Measurements from ENCODE around the gene CEP170B.
"Not testable (repeated sequence)": the region's sequence is repeated elsewhere in the genome, so short reads cannot be mapped to it uniquely, and the experiment has no call there.

Gene CEP170B

DNA sequence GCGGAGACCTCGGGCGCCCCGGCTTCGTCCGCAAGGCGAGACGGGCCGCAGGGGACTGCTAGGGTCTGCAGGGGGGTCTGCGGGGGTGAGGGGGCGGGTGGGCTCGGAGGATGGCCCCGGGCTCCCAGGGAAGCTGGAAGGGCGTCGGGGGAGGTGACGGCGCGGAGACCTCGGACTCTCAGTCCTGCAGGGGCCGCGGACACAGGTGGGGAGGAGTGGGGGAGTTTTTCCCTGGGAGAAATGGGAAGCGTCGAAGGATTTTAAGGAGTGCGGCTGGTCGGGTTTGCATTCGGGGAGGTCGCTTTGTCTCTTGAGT, 38.2 kb upstream of the CEP170B start:
- H3K4me1 Mint-ChIP-seq: peaks cover 20% of the 10 kb centered on the region
- no peak overlapping the region for H3K27ac Mint-ChIP-seq (ENCODE audit: low read depth)

DNA sequence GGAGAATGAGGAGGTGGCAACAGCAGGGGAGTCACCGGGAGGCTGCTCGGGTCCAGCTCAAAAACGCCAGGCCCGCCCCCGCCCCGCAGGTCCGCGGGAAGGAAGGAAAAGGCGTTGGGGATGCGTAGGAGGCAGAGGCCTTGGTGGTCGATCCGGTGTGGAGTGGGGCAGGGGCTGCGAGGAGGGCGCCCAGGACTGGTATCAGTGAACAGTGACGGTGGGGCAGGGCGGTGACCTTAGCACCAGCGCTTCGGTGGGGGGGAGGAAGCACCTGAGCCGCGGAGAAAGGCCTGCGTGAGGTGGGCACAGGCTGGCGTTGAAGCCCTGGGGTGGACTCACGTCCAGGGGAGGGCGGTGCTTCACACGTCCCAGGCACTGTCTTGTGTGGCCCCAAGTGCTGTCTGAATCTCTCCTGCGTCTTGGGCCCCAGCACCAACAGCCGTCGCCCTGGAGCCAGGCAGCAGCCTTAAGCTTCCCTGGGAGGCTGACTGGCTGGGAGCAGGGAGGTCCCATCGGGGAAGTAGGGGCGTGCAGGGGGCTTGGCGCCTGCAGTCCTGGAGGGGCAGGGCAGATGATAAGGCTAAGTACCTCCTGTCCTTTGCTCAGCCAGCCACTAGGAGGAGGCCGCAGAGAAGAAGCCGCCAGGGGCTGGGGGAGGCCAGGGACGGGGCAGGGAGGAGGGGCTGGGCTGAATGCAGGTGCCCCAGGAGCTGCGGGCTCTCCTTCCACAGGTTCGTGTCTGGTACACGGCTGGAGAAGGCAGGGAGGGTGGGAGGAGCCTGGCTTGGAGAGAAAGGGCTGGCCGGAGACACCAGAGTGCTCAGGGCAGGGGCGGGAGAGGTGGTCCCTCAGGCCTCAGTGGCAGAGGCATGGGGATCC, 37.7 kb upstream of the CEP170B start:
- Mint-ChIP-seq H3K36me3 (ENCODE audit: insufficient read depth) (peaks cover 11% of the 10 kb centered on the region), H3K27me3 (no peaks in the 10 kb centered on the region), H3K4me3 (peak overlapping the region; percentile 85), H3K27ac (ENCODE audit: low read depth) (peak overlapping the region; percentile 9), H3K9me3 (no peaks in the 10 kb centered on the region), H3K4me1 (peaks cover 20% of the 10 kb centered on the region)
- DNase-seq (ENCODE audit: low spot score in 2 of 2) (peak; percentile 31 to 39), ATAC-seq (replicated peaks; ENCODE audit: extremely low read depth, poor library complexity, severe bottlenecking) (peak; percentile 42)

More for the DNA sequence above, 38.2 kb upstream of the CEP170B start:
- H3K27me3 Mint-ChIP-seq: no peaks in the 10 kb centered on the region
- ATAC-seq (replicated peaks; ENCODE audit: extremely low read depth, poor library complexity, severe bottlenecking): no peak
- H3K36me3 Mint-ChIP-seq (ENCODE audit: insufficient read depth): peaks cover 11% of the 10 kb centered on the region
- no peaks in the 10 kb centered on the region for H3K9me3 Mint-ChIP-seq
- no peak for DNase-seq (ENCODE audit: low spot score in 2 of 2)
- peak overlapping the region; percentile 85 for H3K4me3 Mint-ChIP-seq

DNA sequence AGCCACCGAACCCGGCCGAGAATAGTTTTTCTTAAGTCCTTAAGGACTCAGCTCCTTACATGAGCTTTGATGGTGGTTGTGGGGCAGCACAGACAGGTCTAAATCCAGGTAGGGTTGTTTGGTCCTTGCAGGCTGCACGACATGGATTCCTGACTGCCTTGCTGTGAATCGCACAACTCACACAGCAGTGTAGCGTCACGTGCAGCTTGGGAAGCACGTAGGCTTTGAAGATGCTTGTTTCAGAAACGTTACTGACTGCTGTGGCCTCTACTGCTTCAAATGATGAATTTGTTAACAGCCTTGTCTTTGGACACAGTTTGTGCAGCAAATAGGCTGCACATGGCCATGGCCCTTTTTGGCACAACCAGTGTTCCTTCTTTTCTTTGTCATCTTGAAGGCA, 34.3 kb upstream of the CEP170B start:
- no peak for ATAC-seq (replicated peaks; ENCODE audit: extremely low read depth, poor library complexity, severe bottlenecking)
- no peak overlapping the region for H3K4me3 Mint-ChIP-seq
- no peak for DNase-seq (ENCODE audit: low spot score in 2 of 2)
- no peak overlapping the region for H3K27ac Mint-ChIP-seq (ENCODE audit: low read depth)
- H3K4me1 Mint-ChIP-seq: peaks cover 9% of the 10 kb centered on the region
- H3K36me3 Mint-ChIP-seq (ENCODE audit: insufficient read depth): peaks cover 1% of the 10 kb centered on the region
- no peaks in the 10 kb centered on the region for H3K27me3 Mint-ChIP-seq
- H3K9me3 Mint-ChIP-seq: no peaks in the 10 kb centered on the region

DNA sequence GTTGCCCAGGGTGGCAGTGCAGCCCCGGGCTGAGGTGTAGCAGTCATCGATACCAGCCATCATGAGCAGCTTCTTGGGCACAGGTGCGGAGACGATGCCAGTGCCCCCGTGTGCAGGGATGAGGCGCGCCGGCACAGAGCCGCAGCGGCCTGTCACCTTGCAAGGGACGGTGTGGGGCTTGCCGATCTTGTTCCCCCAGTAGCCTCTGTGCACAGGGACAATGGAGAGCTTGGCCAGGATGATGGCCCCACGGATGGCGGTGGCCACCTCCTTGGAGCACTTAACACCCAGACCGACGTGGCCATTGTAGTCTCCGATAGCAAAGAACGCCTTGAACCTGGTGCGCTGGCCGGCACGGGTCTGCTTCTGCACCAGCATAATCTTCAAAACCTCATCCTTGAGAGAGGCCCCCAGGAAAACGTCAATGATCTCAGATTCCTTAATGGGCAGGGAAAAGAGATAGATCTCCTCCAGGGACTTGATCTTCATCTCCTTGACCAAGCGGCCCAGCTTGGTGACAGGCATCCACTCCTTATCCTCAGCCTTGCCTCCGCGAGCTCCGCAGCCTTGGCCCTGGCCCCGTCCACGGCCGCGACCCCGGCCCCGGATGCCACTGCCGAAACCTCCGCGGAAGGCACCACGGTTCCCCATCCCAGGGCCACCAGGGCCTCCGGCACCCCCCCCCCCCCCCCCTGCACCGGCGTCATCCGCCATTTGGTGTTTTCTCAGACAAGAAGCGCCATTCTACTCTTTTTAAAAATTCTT, 28.7 kb upstream of the CEP170B start:
- not testable (repeated sequence) for H3K27ac Mint-ChIP-seq (ENCODE audit: low read depth); H3K9me3 Mint-ChIP-seq; DNase-seq (ENCODE audit: low spot score in 2 of 2); H3K36me3 Mint-ChIP-seq (ENCODE audit: insufficient read depth); H3K4me3 Mint-ChIP-seq; H3K4me1 Mint-ChIP-seq; ATAC-seq (replicated peaks; ENCODE audit: extremely low read depth, poor library complexity, severe bottlenecking)
- peaks cover 12% of the 10 kb centered on the region for H3K27me3 Mint-ChIP-seq

DNA sequence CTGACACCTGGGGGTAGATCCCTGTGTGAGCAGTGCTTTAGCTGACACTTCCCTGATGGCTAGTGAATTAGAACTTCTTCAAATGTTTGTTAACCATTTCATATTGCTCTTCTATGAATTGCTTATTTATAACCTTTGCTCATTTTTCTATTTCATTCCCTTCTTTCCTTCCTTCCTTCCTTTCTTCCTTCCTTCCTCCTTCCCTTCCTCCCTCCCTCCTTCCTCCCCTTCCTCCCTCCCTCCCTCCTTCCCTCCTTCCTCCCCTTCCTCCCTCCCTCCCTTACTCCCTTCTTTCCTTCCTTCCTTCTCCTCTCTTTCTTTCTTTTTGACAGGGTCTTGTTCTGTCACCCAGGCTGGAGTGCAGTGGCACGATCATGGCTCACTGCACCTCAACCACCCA, 23.3 kb upstream of the CEP170B start:
- H3K4me1 Mint-ChIP-seq: no peaks in the 10 kb centered on the region
- DNase-seq (ENCODE audit: low spot score in 2 of 2): no peak
- H3K36me3 Mint-ChIP-seq (ENCODE audit: insufficient read depth): peaks cover 2% of the 10 kb centered on the region
- peaks cover 66% of the 10 kb centered on the region for H3K27me3 Mint-ChIP-seq
- no peaks in the 10 kb centered on the region for H3K9me3 Mint-ChIP-seq
- H3K27ac Mint-ChIP-seq (ENCODE audit: low read depth): no peak overlapping the region
- no peak overlapping the region for H3K4me3 Mint-ChIP-seq
- ATAC-seq (replicated peaks; ENCODE audit: extremely low read depth, poor library complexity, severe bottlenecking): no peak

DNA sequence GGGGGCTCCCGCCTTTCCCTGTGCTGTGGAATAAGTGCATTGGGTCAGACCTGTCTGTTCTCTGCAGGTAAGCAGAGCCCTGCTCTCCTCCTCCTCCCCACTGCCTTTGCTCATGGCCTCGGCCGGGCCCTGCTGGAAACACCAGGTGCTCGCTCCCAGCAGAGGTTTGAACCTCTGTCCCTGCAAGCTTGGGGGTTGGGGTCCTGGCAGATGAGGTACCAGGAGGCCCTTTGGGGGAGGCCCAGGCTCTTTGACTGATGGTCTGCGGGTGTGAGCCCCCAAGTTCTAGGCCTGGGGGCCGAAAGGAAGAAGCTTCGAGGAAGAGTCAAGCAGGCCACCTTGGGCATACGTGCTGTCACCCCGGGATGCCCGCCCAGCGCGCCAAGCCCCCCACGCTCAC, 22.1 kb upstream of the CEP170B start:
- H3K9me3 Mint-ChIP-seq: no peaks in the 10 kb centered on the region
- no peaks in the 10 kb centered on the region for H3K4me1 Mint-ChIP-seq
- DNase-seq (ENCODE audit: low spot score in 2 of 2) (no peak), ATAC-seq (replicated peaks; ENCODE audit: extremely low read depth, poor library complexity, severe bottlenecking) (no peak)
- peaks cover 77% of the 10 kb centered on the region for H3K27me3 Mint-ChIP-seq
- peaks cover 2% of the 10 kb centered on the region for H3K36me3 Mint-ChIP-seq (ENCODE audit: insufficient read depth)
- H3K4me3 Mint-ChIP-seq: no peak overlapping the region
- no peak overlapping the region for H3K27ac Mint-ChIP-seq (ENCODE audit: low read depth)

DNA sequence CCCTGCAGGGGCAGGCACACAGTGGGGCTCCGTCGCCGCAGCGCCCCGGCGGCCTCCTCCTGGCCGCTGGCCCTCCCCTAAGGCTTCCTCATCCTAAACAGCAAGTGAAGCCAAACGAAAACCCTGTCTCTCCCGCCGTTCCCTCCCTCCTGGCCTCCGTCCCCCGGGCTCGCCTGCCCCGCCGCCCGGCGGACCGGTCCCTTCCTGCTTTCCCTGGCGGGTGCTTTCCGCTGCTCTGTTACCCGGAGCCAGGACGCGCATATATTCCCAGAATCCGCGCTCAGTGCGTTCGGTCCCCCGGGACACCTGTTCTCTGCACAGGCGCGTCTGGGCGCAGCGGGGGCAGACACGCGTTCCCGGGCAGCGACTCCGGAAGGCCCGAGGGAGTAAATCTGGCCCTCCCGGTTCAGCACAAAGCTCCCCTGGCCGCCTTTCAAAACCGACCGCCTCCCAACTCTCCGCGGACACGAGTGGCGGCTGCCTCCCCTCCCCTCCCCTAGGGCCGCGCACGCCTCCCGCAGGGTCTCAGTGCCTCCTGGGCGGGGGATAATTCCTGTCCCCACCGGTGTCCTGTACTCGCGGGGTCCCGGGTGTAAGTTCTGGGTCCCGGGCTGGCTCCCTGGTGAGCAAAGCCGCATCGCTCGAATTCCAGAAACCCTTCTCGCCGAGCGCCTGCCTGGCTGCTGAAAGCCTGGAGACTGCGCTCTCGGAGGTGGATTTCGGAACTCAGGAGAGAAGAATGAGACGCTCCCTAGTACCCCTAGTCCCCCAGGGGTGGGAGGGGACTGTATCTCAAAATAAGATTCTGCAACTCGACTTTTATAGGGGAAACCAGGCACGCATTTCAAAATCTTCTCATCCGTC, 21.4 kb upstream of the CEP170B start:
- peaks cover 2% of the 10 kb centered on the region for H3K36me3 Mint-ChIP-seq (ENCODE audit: insufficient read depth)
- no peak for ATAC-seq (replicated peaks; ENCODE audit: extremely low read depth, poor library complexity, severe bottlenecking)
- DNase-seq (ENCODE audit: low spot score in 2 of 2): no peak
- H3K4me1 Mint-ChIP-seq: no peaks in the 10 kb centered on the region
- H3K4me3 Mint-ChIP-seq: no peak overlapping the region
- no peak overlapping the region for H3K27ac Mint-ChIP-seq (ENCODE audit: low read depth)
- H3K9me3 Mint-ChIP-seq: no peaks in the 10 kb centered on the region
- H3K27me3 Mint-ChIP-seq: peaks cover 84% of the 10 kb centered on the region

DNA sequence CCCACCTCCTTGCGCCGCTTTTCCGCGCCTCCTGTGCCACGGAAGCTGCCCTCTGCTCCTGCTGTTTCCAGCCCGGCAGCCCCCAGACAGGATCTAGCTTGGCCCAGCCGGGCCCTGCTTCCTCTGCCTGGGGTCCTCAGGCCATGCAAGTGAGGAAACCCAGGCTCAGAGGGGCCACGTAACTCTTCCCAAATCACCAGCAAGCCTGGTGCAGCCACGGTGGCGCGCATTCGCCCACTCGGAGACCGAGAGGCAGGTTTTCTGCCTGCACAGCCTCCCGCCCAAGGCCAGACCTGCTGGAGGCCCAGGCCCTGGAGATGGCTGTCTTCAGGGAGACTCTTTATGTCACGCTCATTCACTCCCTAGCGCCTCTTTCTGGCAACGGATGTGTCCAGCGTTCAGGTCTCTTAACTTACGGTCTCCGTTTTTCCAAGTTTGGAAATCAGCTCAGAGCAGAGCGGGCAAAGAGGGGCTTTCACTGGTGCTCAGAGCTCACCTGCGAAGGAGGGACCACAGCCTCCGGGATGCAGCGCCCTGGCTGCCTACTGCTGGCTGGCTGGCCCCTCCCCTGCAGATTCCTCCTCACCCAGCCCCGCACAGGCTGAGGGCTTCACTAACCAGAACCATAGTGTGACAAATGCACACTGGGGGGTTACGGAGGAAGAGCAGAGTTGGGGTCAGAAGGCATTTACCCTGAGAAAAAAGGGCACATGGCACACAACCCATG, 20.6 kb upstream of the CEP170B start:
- Mint-ChIP-seq H3K9me3 (no peaks in the 10 kb centered on the region), H3K27me3 (peaks cover 86% of the 10 kb centered on the region), H3K36me3 (ENCODE audit: insufficient read depth) (peaks cover 2% of the 10 kb centered on the region), H3K27ac (ENCODE audit: low read depth) (no peak overlapping the region), H3K4me3 (no peak overlapping the region), H3K4me1 (no peaks in the 10 kb centered on the region)
- DNase-seq (ENCODE audit: low spot score in 2 of 2) (no peak), ATAC-seq (replicated peaks; ENCODE audit: extremely low read depth, poor library complexity, severe bottlenecking) (no peak)

DNA sequence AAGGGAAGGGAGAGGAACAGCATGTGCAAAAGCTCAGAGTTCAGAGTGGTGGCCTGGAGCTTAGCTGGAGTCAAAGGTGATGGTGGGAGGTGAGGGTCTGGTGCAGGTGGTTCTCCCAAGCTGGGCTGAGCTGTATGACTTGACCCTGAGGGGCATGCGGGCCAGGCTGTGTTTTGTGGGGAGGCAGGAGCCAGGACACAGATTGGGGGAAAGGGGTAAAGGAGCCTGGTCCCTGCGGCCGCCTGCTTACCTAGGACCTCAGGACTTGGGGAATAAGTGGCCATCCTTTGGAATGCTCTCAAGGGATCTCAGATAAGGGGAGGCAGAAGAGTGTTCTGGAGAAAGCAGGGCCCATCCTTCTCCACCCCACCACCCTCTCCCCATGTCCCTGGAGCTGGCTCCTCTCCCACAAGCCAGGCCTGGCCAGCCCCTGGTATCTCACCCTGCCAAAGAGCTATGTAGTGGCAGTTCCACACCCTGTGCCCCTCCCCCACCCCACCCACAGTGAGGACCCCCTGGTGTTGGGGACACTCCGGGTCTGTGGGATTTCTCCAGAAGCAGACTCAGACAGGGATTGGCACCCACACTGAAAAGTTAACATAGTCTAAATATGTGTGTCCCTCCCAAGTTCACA, 19.9 kb upstream of the CEP170B start:
- Mint-ChIP-seq H3K9me3 (no peaks in the 10 kb centered on the region), H3K36me3 (ENCODE audit: insufficient read depth) (peaks cover 2% of the 10 kb centered on the region), H3K27me3 (peaks cover 86% of the 10 kb centered on the region), H3K4me3 (no peak overlapping the region), H3K27ac (ENCODE audit: low read depth) (no peak overlapping the region), H3K4me1 (no peaks in the 10 kb centered on the region)
- DNase-seq (ENCODE audit: low spot score in 2 of 2) (no peak), ATAC-seq (replicated peaks; ENCODE audit: extremely low read depth, poor library complexity, severe bottlenecking) (no peak)

DNA sequence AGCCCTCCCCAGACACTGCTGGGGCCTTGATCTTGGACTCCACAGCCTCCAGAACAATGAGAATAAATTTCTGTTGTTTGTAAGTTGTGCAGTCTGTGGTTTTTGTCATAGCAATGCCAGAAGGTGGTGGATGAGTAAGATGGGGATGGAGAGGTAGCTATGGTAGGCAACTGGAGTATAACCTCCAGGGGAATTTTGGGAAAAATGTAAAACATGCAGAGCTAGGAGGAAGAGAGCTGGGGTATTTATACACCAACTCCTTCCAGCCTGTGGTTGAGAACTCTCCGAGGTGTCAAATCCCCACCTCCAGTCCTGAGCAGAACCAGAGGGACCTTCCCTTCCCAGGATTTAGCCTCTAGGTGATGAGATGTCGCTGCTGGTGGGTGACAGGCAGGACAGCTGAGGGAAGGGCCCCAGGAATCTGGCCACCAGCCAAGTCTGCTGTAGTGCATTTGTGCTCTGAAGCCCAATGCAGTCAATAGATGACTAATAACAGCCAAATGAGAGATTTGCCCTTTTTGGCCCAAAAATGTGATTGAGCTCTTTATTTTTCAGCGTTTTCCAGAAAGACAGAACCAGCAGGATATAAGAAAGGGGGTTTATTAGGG, 19.1 kb upstream of the CEP170B start:
- H3K9me3 Mint-ChIP-seq: no peaks in the 10 kb centered on the region
- DNase-seq (ENCODE audit: low spot score in 2 of 2) (no peak), ATAC-seq (replicated peaks; ENCODE audit: extremely low read depth, poor library complexity, severe bottlenecking) (no peak)
- no peak overlapping the region for H3K27ac Mint-ChIP-seq (ENCODE audit: low read depth)
- H3K36me3 Mint-ChIP-seq (ENCODE audit: insufficient read depth): peaks cover 2% of the 10 kb centered on the region
- H3K4me1 Mint-ChIP-seq: no peaks in the 10 kb centered on the region
- H3K4me3 Mint-ChIP-seq: no peak overlapping the region
- peaks cover 82% of the 10 kb centered on the region for H3K27me3 Mint-ChIP-seq

DNA sequence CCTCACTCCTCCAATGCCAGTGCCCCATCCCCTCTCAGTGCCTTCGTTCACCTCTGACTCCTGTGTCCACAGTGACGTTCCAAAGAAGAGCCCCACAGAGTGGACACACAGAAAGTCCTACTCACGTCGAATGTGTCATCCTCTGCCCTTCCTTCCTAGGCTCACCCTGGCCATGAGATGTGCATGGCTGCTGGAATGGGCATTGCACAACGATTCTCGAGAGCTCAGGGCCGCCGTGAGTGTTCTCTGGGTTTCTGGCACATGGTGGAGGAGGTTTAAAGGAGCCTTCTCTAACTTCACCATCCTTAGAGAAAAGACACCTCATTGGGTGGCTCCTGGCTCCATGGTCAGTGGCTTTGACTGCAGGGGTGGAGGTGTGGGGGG, 12.8 kb upstream of the CEP170B start:
- peaks cover 2% of the 10 kb centered on the region for H3K36me3 Mint-ChIP-seq (ENCODE audit: insufficient read depth)
- ATAC-seq (replicated peaks; ENCODE audit: extremely low read depth, poor library complexity, severe bottlenecking): no peak

More for the DNA sequence above, 12.8 kb upstream of the CEP170B start:
- peaks cover 43% of the 10 kb centered on the region for H3K27me3 Mint-ChIP-seq
- no peak overlapping the region for H3K27ac Mint-ChIP-seq (ENCODE audit: low read depth)
- no peaks in the 10 kb centered on the region for H3K4me1 Mint-ChIP-seq
- DNase-seq (ENCODE audit: low spot score in 2 of 2): no peak
- no peak overlapping the region for H3K4me3 Mint-ChIP-seq
- H3K9me3 Mint-ChIP-seq: no peaks in the 10 kb centered on the region
